HFFc6 (cell line): Measurements from ENCODE around the gene PROC. TPM values are rescaled to one million over a fixed set of nuclear protein-coding genes. Genes with fewer than 3 reads are reported as not detected.
"Not testable (repeated sequence)": the region's sequence is repeated elsewhere in the genome, so short reads cannot be mapped to it uniquely, and the experiment has no call there.

Source experiments
- DNase-seq: peaks from one replicate; pipeline ENCODE4 v3.0.0-alpha.2; 2018
- H3K27ac Mint-ChIP-seq: 2 replicates; pipeline ENCODE4 v1.8.0; 2020; ENCODE audit warnings: mild to moderate bottlenecking, mixed read lengths
- H3K27me3 Mint-ChIP-seq: 2 replicates; pipeline ENCODE4 v1.8.0; 2021; ENCODE audit warnings: mild to moderate bottlenecking, moderate library complexity, mixed read lengths; ENCODE audit not compliant: insufficient read depth
- H3K36me3 Mint-ChIP-seq: 2 replicates; pipeline ENCODE4 v1.8.0; 2021; ENCODE audit warnings: low read depth, mixed read lengths
- H3K4me1 Mint-ChIP-seq: 2 replicates; pipeline ENCODE4 v1.8.0; 2020; ENCODE audit warnings: low read depth, mixed read lengths
- H3K4me3 Mint-ChIP-seq: 2 replicates; pipeline ENCODE4 v1.8.0; 2020; ENCODE audit warnings: mild to moderate bottlenecking, moderate library complexity, mixed read lengths
- H3K9me3 Mint-ChIP-seq: 2 replicates; pipeline ENCODE4 v1.8.0; 2020; ENCODE audit warnings: mild to moderate bottlenecking, mixed read lengths
- CTCF ChIP-seq: fragments of 200-600 bp; sonication (generic); IDR thresholded peaks from 2 replicates; pipeline ENCODE4 v1.5.0; 2021; ENCODE audit warnings: antibody characterized with exemption, mild to moderate bottlenecking
- total RNA-seq, 6 experiments: library from RNA; stranded (reverse); fragmentation: NEBNext Ultra II Directional; extraction: Animal tissue kit (Norgen Biotek cat#: 25700); gene quantifications; 2 replicates in 1 of 6; 3 replicates in 5 of 6; pipeline ENCODE4 v1.2.3, GENCODE V29; 2021

The PROC gene
- total RNA-seq, 6 experiments from 2014 or later: not detected

- Mint-ChIP-seq H3K4me1 (peaks cover 63% of the 10 kb centered on the region), H3K9me3 (no peaks in the 10 kb centered on the region), H3K27me3 (no peaks in the 10 kb centered on the region), H3K4me3 (peak overlapping the region; percentile 52; the same call in 1 of the 2 replicates), H3K27ac (peak overlapping the region; percentile 83), H3K36me3 (no peaks in the 10 kb centered on the region)
- peak; percentile 86 for DNase-seq
- TF ChIP-seq CTCF: no peak
These were observed 10.0 kb upstream of the PROC start for GRCh38 chr2:127408004-127408806.

GRCh38 chr2:127408807-127409099 is 9.5 kb upstream of the PROC start:
- H3K27ac Mint-ChIP-seq: peak overlapping the region; percentile 83
- peak overlapping the region; percentile 52; the same call in 1 of the 2 replicates for H3K4me3 Mint-ChIP-seq
- no peak for TF ChIP-seq CTCF
- H3K9me3 Mint-ChIP-seq: no peaks in the 10 kb centered on the region
- H3K27me3 Mint-ChIP-seq: no peaks in the 10 kb centered on the region
- no peaks in the 10 kb centered on the region for H3K36me3 Mint-ChIP-seq
- H3K4me1 Mint-ChIP-seq: peaks cover 63% of the 10 kb centered on the region
- no peak for DNase-seq

DNA sequence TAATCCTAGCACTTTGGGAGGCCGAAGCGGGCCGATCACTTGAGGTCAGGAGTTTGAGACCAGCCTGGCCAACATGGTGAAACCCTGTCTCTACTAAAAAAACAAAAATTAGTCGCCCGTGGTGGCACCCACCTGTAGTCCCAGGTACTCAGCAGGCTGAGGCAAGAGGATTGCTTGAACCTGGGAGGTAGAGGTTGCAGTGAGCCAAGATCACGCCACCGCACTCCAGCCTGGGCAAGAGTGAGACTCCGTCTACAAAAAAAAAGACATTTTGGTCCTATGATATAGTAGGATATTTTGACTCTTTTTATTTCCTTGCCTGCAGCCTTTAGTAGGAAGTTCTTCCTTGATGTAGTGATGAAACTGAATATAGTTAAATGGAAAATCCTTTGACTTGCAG is 8.5 kb upstream of the PROC start:
- H3K4me1 Mint-ChIP-seq: peaks cover 63% of the 10 kb centered on the region
- H3K27me3 Mint-ChIP-seq, H3K9me3 Mint-ChIP-seq, H3K36me3 Mint-ChIP-seq, DNase-seq: not testable (repeated sequence)
- peak overlapping the region; percentile 91 for H3K27ac Mint-ChIP-seq
- peak overlapping the region; percentile 79; the same call in 1 of the 2 replicates for H3K4me3 Mint-ChIP-seq

- Mint-ChIP-seq H3K36me3 (no peaks in the 10 kb centered on the region), H3K27me3 (peaks cover 2% of the 10 kb centered on the region; the same call in 1 of the 2 replicates), H3K4me3 (peak overlapping the region; percentile 79), H3K4me1 (peaks cover 59% of the 10 kb centered on the region), H3K27ac (peak overlapping the region; percentile 91), H3K9me3 (no peaks in the 10 kb centered on the region)
- no peak for TF ChIP-seq CTCF
- DNase-seq: peak; percentile 89
These were observed 7.2 kb upstream of the PROC start for GRCh38 chr2:127410871-127411652.

DNA sequence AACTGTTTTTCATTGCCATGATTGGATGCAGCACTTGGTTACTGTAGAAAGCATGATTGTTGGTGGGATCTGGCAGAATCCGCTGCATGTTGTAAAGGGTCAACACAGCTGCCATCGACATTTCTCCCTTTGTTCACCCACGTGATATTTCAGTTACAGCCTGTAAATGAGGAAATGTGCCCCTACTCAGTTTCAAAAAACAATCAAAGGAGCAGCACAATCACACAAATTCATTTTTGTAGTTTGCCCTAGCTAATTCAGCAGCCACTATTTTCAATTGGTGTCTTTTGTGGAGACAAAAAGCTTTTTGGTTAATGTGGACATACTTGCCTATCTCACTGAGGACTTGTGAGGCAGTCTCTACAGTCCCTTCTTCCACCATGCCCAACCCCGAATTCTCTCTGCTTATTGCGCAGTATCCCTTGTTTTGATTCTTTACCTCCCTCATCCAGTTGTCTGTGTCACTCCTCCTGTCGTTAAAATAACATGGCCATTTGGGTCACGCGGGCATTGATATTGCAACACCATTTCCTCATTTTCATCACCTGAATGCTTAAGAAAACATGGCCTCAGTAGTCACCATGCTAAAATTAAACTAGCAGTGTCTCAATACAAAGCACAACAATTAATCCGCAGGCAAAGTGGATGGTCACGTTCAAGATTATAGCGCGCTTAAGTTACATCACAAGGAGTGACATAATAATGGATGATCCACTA is 6.4 kb upstream of the PROC start:
- TF ChIP-seq CTCF: no peak
- H3K4me3 Mint-ChIP-seq: peak overlapping the region; percentile 79
- DNase-seq: no peak

More for the DNA sequence above, 6.4 kb upstream of the PROC start:
- H3K36me3 Mint-ChIP-seq: no peaks in the 10 kb centered on the region
- H3K27ac Mint-ChIP-seq: peak overlapping the region; percentile 91
- H3K9me3 Mint-ChIP-seq: no peaks in the 10 kb centered on the region
- peaks cover 59% of the 10 kb centered on the region for H3K4me1 Mint-ChIP-seq
- peaks cover 3% of the 10 kb centered on the region; the same call in 1 of the 2 replicates for H3K27me3 Mint-ChIP-seq
